GM19438 (cell line): ENCODE results near the gene RER1.

ENCODE experiments used
- ATAC-seq: cut with Tn5 transposase; IDR thresholded peaks from one replicate; pipeline ENCODE4 v1.9.1; 2021; ENCODE audit warnings: low read depth; ENCODE audit not compliant: unreplicated experiment

The RER1 gene

DNA sequence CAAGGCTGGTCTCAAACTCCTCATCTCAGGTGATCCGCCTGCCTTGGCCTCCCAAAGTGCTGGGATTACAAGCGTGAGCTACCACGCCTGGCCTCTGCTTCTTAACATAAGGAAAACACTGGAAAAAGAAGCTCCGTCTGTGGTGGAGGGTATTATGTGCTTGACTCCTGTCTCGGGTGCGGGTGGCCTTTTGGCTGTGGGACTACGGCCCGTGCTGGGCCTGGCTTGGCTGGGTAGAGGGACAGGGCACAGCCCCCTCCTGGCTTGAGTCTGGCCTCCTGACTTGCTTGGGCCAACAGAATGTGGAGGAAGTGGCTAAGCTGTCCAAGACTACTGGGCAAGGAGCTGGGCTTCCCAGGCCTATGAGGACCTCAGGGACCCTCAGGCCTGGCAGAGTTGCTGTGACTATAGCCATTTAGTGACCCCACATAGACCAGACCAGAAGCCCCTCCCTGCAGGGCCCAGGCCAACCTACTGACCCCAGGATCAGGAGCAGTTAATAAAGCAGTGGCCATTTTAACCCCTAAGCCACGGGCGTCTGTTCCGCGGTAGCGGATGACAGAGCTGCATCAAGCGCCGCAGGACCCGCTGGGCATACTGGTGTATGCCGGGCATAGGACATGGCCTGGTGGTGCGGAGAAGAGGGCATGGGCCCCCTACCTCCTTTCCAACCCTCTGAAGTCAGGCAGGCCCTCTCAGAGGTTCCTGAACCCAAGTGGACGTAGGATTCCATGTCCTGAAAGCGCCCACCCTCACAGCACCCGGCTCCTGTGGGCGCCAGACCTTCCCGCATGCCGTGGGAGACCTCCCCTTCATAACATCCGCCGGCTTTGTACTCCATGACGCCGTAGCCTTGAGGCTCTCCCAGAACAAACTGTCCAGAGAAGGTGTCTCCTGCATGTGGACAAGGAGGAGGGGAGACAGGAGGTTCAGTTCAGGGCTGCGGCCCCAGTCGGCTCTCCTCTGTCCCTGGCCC lies 4.7 kb upstream of the RER1 start:
- ATAC-seq: no peak

- no peak for ATAC-seq
These were observed 3.4 kb upstream of the RER1 start for GRCh38 chr1:2388004-2388913.

- no peak for ATAC-seq
These were observed 2.0 kb upstream of the RER1 start for GRCh38 chr1:2389644-2390043.

- no peak for ATAC-seq
These were observed 379 bp downstream of the RER1 start for GRCh38 chr1:2391931-2392509.

DNA sequence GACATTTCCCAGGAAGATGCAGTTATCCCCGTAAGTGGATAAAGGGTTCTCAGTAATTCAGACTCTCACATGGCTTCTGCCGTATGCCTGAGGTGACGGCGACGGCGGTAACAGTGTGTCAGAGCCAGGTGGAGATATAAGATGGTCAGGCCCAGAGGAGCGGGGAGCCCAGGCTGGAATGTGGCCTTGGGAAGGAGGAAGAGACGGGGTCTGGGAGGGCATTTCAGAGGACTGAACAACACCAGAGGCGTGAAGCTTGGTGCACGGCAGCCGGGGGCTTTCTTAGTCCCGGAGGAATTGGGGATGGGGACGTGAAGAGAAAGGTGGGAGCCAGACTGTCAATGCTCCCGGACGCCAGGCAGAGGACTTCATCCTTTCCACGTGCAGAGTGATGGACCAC lies 1.0 kb downstream of the RER1 start:
- no peak for ATAC-seq

DNA sequence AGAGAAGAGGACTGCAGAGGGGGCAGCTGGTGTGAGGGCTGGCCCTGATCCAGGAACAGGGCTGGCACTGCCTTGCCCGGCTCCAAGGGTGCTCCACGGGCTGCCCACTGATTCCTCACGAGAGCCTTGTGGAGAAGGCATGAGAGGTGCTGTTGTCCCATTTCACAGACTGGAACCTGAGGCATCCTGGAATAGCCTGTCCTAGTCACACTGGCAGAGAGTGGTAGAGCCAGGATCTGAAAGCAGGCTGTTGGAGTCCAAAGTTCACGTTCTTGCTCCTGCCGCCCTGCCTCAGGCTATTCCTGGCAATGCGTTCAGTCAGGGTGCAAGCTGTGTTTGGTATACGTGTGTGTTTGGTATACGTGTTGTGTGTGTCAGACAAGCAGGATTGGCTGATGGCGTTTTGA lies 1.8 kb downstream of the RER1 start:
- ATAC-seq: no peak

DNA sequence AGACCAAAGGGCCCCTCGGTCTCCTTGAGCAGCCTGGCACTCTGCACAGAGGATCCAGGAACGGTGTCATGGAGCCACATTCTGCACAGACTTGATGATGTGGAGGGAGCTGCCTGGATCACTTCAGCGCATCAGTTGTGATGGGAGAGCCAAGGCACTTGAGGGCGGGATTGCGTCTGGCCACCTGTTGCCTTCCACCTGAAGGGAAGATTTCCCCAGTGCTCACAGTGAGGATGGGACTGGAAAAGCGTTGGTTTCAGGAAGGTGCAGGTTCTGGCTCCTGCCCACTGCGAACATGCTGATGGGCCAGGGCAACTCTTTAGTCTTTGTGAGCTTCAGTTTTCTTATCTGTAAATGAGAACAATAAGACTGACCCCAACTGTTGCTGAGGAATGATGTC lies 2.6 kb downstream of the RER1 start:
- no peak for ATAC-seq

- no peak for ATAC-seq
These were observed 3.1 kb downstream of the RER1 start for GRCh38 chr1:2394761-2395160.

DNA sequence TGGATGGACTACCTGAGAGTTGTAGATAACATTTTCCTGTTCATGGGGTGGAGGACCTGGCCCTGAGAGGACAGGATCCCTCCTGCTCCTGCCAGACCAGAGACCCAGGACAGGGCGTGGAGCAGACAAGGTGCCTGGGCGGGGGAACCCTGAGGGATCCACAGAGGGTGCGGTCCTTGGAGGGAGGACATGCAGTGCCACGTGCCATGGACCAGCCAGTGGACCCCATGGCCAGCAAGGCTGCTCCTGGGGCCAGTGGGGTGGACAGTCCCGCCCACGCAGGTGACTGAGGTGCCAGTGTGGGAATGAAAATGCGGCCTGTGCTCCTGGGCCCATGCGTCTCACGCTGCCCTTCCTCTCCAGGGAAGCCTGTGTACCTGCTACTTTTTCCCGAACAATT lies 3.6 kb downstream of the RER1 start:
- ATAC-seq: no peak

DNA sequence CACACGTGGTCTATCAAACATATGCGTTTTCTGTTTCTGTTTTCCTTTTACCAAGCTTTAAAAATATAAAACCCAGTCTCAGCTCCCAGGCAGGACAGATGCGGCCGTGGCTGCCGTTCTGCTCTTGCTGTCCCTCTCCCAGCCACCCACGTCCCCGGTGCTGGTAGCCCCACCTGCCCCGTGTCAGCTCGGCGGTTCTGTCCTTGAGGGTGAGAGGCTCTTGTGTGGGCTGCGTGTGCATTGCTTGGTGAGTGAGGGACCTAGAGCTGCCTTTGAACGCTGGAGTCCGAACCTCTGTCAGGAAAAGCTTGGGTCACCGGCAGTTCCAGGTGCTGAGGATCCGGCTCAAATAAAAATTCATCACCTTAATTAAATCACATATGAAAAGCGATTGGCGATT lies 4.4 kb downstream of the RER1 start:
- ATAC-seq: no peak

GRCh38 chr1:2396476-2396875 lies 4.8 kb downstream of the RER1 start:
- ATAC-seq: no peak

DNA sequence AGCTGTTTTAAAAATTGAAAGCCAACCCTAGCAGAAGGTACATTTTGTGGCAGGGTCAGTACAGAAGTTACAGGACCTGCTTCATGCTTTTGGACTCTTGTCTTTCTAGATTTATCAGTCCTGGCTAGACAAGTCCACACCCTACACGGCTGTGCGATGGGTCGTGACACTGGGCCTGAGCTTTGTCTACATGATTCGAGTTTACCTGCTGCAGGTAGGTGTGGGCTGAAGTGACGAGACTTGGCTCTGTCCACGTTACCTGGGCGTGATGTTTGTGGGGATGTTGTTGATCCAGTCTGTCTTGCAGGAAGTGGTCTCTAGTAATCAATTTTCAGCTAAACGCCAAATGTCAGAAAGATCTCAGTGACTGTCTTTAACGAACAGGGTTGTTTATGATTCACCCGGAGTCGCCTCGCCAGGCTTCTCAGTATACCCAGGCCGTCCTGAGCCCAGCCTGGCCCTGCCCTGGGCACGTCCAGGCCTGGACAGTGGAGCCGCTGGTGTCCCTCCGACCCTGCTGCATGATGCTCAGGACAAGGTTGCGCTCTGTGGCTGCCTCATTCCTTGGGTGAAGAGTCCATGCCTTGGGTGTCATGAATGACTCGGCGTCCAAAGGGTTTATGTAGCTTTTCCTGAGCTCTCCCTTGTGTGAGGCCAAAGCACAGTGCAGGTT lies 5.5 kb downstream of the RER1 start:
- no peak for ATAC-seq

- ATAC-seq: no peak
These were observed 7.2 kb downstream of the RER1 start for GRCh38 chr1:2398871-2399270.

DNA sequence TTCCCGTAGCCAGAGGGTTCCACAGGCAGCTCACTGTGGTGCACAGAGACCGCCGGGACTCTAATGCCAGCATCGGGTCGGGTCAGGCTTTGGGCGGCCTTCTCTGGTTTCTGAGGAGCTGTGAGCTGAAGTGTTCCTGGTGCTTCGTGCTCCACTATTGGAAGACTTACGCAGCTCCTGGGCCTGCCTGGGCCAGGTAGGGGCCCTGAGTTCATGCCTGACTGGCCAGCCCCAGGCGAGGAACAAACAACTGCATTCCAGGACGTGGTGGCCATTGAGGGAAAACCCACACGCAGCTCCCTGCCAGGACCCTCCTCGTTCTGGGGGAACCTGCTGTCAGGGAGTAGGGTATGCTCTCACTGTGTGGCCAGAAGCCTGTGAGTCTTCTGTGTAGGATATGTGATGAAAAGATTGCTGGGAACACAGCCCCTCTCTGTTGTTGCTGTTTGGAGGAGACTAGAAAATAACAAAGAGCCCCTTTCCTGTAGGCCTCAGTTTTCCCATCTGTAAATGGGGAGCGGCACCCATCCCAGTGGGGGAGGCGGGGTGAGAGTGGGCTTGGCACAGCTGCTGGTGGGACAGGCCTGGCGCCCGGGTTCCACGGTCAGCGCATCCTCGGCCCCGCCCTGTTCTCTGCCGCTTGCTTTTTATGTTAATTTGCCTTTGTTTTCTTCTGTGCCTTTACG lies 8.4 kb downstream of the RER1 start:
- ATAC-seq: no peak

DNA sequence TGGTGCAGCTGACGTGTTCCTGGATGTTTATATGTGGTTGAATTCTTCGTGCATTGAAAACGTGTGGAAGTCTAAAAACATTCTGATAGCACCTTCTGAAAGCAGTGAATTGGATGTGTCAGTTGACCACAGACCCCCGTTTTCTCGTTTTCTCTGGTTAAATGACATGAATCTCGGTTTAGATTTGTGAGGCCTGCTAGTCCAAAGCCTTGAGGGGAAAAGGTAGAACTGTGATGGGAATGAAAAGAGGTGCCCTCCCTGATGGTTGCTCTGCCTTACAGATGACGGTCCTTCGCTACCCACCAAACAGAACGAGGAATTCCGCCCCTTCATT lies 8.9 kb downstream of the RER1 start:
- no peak for ATAC-seq

- ATAC-seq: no peak
These were observed 9.5 kb downstream of the RER1 start for GRCh38 chr1:2400950-2401649.

DNA sequence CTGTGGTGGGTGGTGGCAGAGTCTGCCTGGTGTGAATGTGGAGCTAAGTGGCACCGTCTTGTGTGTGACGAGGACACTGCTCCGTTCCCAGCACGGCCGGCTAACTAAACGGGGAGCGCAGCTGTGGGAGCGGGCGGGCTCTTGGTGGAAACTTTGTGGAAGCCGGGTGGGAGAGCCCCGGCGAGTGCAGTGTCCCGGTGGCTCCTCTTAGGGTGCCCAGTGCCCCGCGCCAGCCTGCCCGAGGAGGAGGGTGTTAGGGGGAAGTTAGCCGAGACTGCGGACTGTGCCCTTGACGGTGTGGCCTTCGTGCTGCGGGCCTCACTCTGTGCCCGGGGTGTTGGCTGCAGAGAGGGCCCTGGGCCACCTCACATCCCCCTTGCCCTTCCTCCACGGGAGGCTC lies 10.8 kb downstream of the RER1 start:
- no peak for ATAC-seq

GRCh38 chr1:2403273-2403672 lies 11.6 kb downstream of the RER1 start:
- ATAC-seq: no peak

DNA sequence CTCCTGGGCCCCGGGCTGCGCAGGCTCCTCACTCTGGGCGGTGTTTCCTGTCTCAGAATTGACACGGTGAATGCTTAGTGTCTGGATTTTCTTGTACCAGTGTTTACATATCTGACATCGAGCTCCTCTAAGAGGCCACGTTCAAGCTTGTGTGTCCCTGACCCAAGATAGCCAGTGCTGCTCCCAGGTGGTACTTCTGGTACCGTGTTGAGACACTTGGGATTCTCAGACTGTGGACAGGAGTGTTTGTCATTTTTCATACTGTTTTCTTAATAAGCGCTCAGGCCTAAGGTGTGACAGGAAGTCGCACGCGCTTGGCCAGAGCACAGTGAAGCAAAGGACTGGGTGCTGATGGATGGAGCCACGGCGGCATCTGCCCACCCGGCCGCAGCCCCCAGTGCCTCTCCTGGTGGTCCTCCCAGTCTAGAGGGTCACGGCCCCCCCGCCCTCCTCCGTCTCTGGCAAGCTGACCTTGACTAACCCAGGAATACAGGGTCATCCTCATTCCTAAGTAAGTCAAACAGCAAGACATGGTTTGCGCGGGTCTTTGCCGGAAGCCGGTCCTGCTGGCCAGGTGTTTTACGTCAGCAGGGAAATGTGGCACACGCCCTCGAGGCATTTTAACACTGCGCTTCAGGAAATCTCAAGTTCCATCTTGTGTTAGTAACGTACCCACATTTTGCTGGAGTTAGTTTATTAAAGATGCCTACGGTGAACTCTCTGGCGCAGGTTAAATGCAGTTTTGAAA lies 12.7 kb downstream of the RER1 start:
- ATAC-seq: no peak
